Measurements from ENCODE around the gene MYO1C. TPM values are rescaled to one million over a fixed set of nuclear protein-coding genes. Genes with fewer than 3 reads are reported as not detected.
"Not testable (repeated sequence)": the region's sequence is repeated elsewhere in the genome, so short reads cannot be mapped to it uniquely, and the experiment has no call there.

The MYO1C gene, protein sequence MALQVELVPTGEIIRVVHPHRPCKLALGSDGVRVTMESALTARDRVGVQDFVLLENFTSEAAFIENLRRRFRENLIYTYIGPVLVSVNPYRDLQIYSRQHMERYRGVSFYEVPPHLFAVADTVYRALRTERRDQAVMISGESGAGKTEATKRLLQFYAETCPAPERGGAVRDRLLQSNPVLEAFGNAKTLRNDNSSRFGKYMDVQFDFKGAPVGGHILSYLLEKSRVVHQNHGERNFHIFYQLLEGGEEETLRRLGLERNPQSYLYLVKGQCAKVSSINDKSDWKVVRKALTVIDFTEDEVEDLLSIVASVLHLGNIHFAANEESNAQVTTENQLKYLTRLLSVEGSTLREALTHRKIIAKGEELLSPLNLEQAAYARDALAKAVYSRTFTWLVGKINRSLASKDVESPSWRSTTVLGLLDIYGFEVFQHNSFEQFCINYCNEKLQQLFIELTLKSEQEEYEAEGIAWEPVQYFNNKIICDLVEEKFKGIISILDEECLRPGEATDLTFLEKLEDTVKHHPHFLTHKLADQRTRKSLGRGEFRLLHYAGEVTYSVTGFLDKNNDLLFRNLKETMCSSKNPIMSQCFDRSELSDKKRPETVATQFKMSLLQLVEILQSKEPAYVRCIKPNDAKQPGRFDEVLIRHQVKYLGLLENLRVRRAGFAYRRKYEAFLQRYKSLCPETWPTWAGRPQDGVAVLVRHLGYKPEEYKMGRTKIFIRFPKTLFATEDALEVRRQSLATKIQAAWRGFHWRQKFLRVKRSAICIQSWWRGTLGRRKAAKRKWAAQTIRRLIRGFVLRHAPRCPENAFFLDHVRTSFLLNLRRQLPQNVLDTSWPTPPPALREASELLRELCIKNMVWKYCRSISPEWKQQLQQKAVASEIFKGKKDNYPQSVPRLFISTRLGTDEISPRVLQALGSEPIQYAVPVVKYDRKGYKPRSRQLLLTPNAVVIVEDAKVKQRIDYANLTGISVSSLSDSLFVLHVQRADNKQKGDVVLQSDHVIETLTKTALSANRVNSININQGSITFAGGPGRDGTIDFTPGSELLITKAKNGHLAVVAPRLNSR
- total RNA-seq = 64.4 TPM

DNA sequence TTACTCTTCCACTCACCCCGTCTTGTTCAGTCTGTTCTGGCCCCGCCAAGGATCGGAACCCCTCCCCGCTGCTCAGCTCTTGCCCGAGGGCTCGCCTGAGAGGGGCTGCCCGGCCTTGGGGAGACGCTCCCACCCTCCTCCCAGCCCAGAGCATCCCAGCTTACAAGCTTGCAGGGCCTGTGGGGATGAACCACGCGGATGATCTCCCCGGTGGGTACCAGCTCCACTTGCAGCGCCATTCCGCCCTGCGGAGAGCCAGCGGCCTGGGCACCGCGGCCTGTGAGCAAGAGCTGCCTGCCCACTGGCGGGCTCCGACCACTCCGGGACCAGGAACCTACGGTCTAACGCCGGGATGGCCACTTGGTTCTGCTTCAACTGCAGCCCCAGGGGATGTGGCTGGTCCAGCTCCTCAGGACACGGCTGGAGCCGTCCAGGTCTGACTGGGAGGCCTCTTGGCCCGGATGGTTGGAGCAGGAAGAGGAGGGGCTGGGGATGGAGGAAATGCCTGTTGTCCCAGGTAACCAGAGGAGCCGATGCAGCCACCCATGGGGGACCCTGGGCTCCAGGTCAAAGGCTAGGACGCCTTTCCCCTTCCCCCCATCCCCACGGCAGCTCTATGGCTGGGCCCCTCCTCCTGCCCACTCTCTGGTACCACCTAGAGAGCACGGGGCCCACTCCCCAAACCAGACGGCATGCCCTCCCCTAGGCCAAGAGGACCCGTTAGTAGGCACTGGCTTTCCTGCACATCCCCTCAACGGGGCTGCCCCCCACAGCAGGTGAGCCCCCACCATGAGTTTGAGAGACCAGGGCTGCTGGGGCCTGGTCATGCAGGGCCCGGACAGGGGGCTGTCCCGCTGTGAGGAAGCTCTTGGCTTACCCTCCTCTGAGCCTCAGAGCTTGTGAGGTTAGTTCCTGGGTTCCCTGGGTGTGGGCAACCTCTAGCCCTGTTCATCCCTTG lies at the start of gene MYO1C:
Gene MYO1C, minus strand, starts transcription at position 438 of the 958 bp plus-strand sequence. Its CDS starts 199 bp downstream, at position 239.
- DNase-seq = no peak

DNA sequence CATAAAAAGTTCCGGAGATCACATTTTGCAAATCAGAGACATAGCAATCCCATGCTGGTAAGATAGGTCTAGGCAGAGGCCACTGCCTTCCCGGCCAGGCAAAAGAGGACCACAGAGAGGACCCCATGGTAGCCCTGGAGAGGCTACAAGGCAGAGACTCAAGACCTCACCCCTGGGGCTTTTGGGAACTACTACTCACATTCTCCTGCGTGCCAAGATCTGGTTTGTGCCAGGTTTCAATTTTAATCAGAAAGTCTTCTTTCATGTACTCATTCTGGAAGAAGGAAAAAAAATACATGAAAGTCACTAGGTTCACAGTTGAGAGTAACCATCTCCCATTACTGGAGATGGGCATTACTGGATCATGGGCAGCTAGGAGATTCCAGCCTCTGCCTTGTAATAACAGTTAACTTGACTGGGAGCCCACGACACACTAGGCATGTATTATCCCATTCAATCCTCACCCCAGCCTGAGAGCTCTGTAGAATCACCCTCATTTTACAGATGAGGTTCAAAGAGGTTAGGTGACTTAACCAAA lies 49.0 kb upstream of the MYO1C start:
- no peak for DNase-seq

GRCh38 chr17:1539811-1540210 lies 47.3 kb upstream of the MYO1C start:
- DNase-seq = no peak

- no peak for DNase-seq
Measured at GRCh38 chr17:1535737-1536136, 43.3 kb upstream of the MYO1C start.

DNA sequence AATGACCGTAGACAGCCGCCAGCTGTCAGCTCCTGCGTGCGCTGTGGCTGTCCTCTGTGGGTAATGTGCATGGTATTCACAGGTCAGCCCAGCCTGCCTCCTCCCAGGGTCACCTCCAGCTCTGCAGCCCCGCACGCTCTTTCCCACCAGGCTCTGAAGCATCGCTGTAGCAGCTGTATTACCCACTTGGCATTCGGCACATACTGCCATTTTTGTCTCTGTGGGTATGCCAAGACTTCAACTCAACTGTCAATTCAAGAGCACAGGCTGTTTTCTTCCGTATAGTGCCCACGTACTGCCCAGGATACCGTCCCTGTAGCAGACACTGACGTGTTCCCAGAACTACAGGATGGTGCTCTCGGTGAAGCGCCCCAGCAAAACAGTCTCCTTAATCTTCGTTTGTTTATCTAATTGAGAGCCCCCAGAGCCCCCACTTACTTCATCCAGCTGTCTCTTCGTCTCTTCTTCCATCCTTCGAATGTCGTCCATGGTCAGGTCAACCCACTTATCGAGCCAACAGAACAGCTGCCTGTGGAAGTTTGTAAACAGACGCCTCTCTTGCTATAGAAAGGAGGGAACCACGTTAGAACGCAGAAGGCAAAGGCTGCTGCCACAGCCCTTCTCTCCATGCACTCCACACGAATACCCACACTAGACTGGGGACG lies 41.3 kb upstream of the MYO1C start:
- no peak for DNase-seq

DNA sequence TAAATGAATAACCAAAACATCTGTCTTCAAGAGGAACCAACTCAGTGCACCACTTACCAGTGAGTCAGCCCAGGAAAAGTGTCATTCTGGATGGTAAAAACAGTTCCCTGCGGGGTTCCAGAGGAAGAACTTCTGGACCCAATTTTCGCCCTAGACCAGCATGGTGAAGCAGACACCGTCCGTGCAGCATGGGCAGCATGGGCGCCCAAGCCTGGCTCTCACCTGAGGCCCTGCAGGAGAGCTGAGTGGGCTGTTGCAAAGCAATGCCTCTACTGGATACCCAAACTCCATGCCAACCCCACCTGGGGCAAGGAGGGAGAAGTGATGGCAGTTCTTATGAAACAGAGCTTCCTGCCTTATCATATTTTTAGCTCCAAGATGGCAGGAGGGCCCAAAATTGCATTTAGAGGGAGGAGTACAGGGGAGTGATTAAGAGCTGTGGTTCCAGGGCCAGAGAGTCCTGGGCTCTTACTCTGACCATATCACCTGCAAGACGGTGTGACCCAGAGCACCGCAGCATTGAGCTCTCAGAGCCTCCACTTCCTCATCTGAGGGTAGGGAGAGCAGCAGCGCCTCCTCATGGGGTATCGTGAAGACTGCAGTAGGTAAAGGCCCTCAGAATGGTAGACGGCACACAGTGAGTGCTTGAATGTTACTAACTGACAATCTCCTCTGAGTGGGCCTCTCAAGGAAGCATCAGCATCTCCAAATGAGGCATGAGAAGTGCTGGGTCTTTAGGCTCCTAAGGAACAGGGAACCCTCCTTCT lies 40.5 kb upstream of the MYO1C start:
- DNase-seq = no peak

DNA sequence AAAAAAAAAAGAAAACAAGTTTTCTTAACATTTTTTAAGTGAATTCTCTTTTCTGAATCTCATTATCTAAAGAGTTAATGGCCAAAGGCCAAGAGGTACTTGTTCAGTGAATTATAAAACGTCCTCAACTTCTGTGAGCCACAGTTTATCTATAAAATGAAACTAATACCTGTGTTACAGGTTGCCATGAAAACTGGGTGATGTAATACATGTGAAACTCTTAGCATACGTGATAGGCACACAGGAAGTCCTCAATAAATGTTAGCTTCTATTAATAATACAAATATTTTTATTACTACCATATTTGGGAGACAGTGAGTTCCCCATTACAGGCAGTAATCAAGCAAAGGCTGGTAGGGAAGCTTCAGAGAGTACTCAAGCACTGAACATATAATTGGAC lies 37.4 kb upstream of the MYO1C start:
- DNase-seq = no peak

- DNase-seq = not testable (repeated sequence)
Measured at GRCh38 chr17:1526876-1527275, 34.4 kb upstream of the MYO1C start.

DNA sequence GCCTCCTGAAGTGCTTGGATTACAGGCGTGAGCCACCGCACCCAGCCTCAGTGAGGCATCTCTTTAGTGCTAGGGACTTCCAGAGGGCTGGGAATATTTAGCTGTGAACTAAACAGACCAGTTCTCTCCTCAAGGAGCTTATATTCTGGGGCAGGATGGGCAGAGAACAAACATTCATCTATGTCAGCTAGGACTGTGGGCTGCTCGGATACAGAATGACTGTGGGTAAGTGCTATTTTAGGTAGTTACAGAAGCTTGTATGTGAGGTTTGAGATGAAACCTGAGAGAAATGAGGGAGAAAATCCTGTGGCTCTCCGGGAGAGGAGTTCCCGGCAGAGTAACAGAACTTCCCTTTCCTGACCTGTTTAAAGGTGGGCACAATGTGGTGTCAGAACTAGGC lies 30.1 kb upstream of the MYO1C start:
- no peak for DNase-seq

- DNase-seq = no peak
Measured at GRCh38 chr17:1521086-1521640, 28.7 kb upstream of the MYO1C start.

GRCh38 chr17:1519678-1520077 lies 27.2 kb upstream of the MYO1C start:
- DNase-seq = no peak

GRCh38 chr17:1518410-1518809 lies 25.9 kb upstream of the MYO1C start:
- no peak for DNase-seq

GRCh38 chr17:1516388-1517161 lies 24.1 kb upstream of the MYO1C start, which contains the start of gene INPP5K:
INPP5K (minus strand) TSS chr17:1516612; CDS start chr17:1516499, 113 bp downstream.
- peak; percentile 98 for DNase-seq

DNA sequence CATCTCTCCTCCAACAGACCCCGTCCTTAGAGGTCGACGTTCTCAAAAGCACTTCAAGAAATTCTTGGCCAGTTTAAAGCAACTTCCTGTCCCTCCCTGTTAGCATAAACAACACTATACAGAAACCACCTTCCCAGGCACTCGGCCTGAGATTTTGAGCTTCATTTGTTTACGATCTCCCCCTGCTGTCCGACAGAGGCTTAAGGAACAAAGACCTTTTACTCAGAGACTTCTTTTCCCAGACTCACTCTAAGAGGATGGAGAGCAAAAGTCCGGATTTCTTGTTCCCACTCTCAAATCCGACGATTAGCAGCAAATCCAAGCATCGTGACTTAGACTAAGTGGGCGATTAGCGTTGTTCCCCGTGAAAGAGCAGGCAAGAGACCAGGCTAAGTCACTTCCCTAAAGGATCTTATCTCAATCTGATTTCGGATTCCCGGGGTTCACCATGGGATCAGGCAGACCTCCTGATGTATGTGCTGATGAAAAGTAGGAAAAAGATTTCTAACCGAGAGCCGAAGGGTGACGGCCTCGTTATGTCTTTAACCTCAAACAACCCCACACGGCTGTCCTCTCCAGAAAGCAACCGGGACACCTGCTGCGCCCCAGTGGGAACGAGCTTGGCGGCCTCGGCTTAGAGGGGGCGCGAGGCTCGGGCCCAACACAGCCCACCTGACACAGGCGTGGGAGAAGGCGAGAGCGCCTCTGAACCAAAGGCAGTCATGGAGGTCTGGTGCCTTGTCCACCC lies 23.3 kb upstream of the MYO1C start:
- peak; percentile 79 for DNase-seq

DNA sequence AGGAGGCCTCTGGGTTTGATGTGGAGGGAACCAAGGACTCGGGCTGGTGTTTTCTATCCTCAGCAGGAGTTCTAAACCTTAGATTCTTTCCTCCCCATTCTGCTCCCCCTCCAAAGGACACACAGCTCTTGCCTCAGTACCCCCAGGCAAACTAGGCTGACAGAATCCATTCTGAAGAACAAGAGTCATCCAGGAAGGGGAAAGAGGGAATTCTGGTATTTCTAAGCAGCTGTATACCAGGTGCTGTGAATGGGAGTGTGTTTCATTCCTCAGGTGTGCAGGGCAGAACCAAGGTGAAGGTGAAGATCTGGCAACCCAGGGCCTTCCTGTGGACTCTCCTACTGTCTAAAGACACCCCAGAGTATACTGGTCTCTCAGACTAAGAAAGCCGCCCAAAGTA lies 19.9 kb upstream of the MYO1C start:
- no peak for DNase-seq

- DNase-seq = no peak
Measured at GRCh38 chr17:1511756-1512321, 19.4 kb upstream of the MYO1C start.

- no peak for DNase-seq
Measured at GRCh38 chr17:1511290-1511689, 18.8 kb upstream of the MYO1C start.
